MV-4-11 (cell line): ENCODE measurements around the gene SALL4.

Source experiments
- DNase-seq: peaks from one replicate; lab custom pipeline; 2025; lab: John Stamatoyannopoulos, UW

SALL4 gene

GRCh38 chr20:51735728-51736600 is 66.4 kb downstream of the SALL4 start:
- no peak for DNase-seq

- DNase-seq, result no peak
These were observed 67.2 kb downstream of the SALL4 start for GRCh38 chr20:51734876-51735720.

GRCh38 chr20:51733070-51733469 is 69.3 kb downstream of the SALL4 start:
- no peak for DNase-seq
